ENCODE measurements around the gene MTNR1B.

Gene MTNR1B

GRCh38 chr11:92969634-92970347, at the start of gene MTNR1B:
MTNR1B (plus strand) TSS chr11:92969651; CDS start chr11:92969726, 75 bp downstream.
- Histone ChIP-seq H3K27me3 (ENCODE audit: control insufficient read depth in 1 of 2, insufficient read depth in 2 of 2, low read length in 2 of 2) (peaks cover 3 to 16% of the 10 kb centered on the region in 2 donors), H3K4me3 (ENCODE audit: low read depth in 1 of 2, low read length in 2 of 2) (no peak within 1 kb of the TSS), H3K36me3 (ENCODE audit: control insufficient read depth in 1 of 2, insufficient read depth in 2 of 2, low read length in 2 of 2) (no peaks in the 10 kb centered on the region), H3K4me1 (ENCODE audit: control insufficient read depth in 1 of 2, insufficient read depth in 2 of 2, low read length in 2 of 2) (no peaks in the 10 kb centered on the region), H3K27ac (ENCODE audit: low read depth, low read length) (no peak within 1 kb of the TSS), H3K9me3 (ENCODE audit: control insufficient read depth in 1 of 2, low read length in 2 of 2) (no peaks in the 10 kb centered on the region), H3K9ac (ENCODE audit: low read depth in 1 of 2, low read length in 2 of 2) (no peak within 1 kb of the TSS)

GRCh38 chr11:92920331-92920730, 49.1 kb upstream of the MTNR1B start:
- Histone ChIP-seq H3K9me3 (ENCODE audit: control insufficient read depth in 1 of 2, low read length in 2 of 2) (no peaks in the 10 kb centered on the region), H3K9ac (ENCODE audit: low read depth in 1 of 2, low read length in 2 of 2) (no peak overlapping the region), H3K27ac (ENCODE audit: low read depth, low read length) (no peak overlapping the region)

GRCh38 chr11:92922731-92923130, 46.7 kb upstream of the MTNR1B start:
- no peak overlapping the region for H3K9ac ChIP-seq (ENCODE audit: low read depth in 1 of 2, low read length in 2 of 2)
- H3K36me3 ChIP-seq (ENCODE audit: control insufficient read depth in 1 of 2, insufficient read depth in 2 of 2, low read length in 2 of 2): no peaks in the 10 kb centered on the region
- no peaks in the 10 kb centered on the region for H3K9me3 ChIP-seq (ENCODE audit: control insufficient read depth in 1 of 2, low read length in 2 of 2)
- H3K27ac ChIP-seq (ENCODE audit: low read depth, low read length): no peak overlapping the region
- no peaks in the 10 kb centered on the region for H3K27me3 ChIP-seq (ENCODE audit: control insufficient read depth in 1 of 2, insufficient read depth in 2 of 2, low read length in 2 of 2)
- no peak overlapping the region for H3K4me3 ChIP-seq (ENCODE audit: low read depth in 1 of 2, low read length in 2 of 2)
- H3K4me1 ChIP-seq (ENCODE audit: control insufficient read depth in 1 of 2, insufficient read depth in 2 of 2, low read length in 2 of 2): no peaks in the 10 kb centered on the region

More at GRCh38 chr11:92920331-92920730, 49.1 kb upstream of the MTNR1B start:
- H3K4me1 ChIP-seq (ENCODE audit: control insufficient read depth in 1 of 2, insufficient read depth in 2 of 2, low read length in 2 of 2): no peaks in the 10 kb centered on the region
- no peaks in the 10 kb centered on the region for H3K27me3 ChIP-seq (ENCODE audit: control insufficient read depth in 1 of 2, insufficient read depth in 2 of 2, low read length in 2 of 2)
- H3K4me3 ChIP-seq (ENCODE audit: low read depth in 1 of 2, low read length in 2 of 2): no peak overlapping the region
- no peaks in the 10 kb centered on the region for H3K36me3 ChIP-seq (ENCODE audit: control insufficient read depth in 1 of 2, insufficient read depth in 2 of 2, low read length in 2 of 2)

GRCh38 chr11:92929246-92929645, 40.2 kb upstream of the MTNR1B start:
- Histone ChIP-seq H3K4me1 (ENCODE audit: control insufficient read depth in 1 of 2, insufficient read depth in 2 of 2, low read length in 2 of 2) (no peaks in the 10 kb centered on the region), H3K9ac (ENCODE audit: low read depth in 1 of 2, low read length in 2 of 2) (no peak overlapping the region), H3K27me3 (ENCODE audit: control insufficient read depth in 1 of 2, insufficient read depth in 2 of 2, low read length in 2 of 2) (no peaks in the 10 kb centered on the region), H3K4me3 (ENCODE audit: low read depth in 1 of 2, low read length in 2 of 2) (no peak overlapping the region), H3K27ac (ENCODE audit: low read depth, low read length) (no peak overlapping the region), H3K36me3 (ENCODE audit: control insufficient read depth in 1 of 2, insufficient read depth in 2 of 2, low read length in 2 of 2) (no peaks in the 10 kb centered on the region), H3K9me3 (ENCODE audit: control insufficient read depth in 1 of 2, low read length in 2 of 2) (no peaks in the 10 kb centered on the region)

- Histone ChIP-seq H3K36me3 (ENCODE audit: control insufficient read depth in 1 of 2, insufficient read depth in 2 of 2, low read length in 2 of 2) (no peaks in the 10 kb centered on the region), H3K27ac (ENCODE audit: low read depth, low read length) (no peak overlapping the region), H3K9me3 (ENCODE audit: control insufficient read depth in 1 of 2, low read length in 2 of 2) (no peaks in the 10 kb centered on the region), H3K9ac (ENCODE audit: low read depth in 1 of 2, low read length in 2 of 2) (no peak overlapping the region), H3K4me3 (ENCODE audit: low read depth in 1 of 2, low read length in 2 of 2) (no peak overlapping the region), H3K4me1 (ENCODE audit: control insufficient read depth in 1 of 2, insufficient read depth in 2 of 2, low read length in 2 of 2) (no peaks in the 10 kb centered on the region), H3K27me3 (ENCODE audit: control insufficient read depth in 1 of 2, insufficient read depth in 2 of 2, low read length in 2 of 2) (no peaks in the 10 kb centered on the region)
These were observed 39.8 kb upstream of the MTNR1B start for GRCh38 chr11:92929653-92930052.

- H3K36me3 ChIP-seq (ENCODE audit: control insufficient read depth in 1 of 2, insufficient read depth in 2 of 2, low read length in 2 of 2): no peaks in the 10 kb centered on the region
- no peak overlapping the region for H3K9ac ChIP-seq (ENCODE audit: low read depth in 1 of 2, low read length in 2 of 2)
- H3K4me1 ChIP-seq (ENCODE audit: control insufficient read depth in 1 of 2, insufficient read depth in 2 of 2, low read length in 2 of 2): no peaks in the 10 kb centered on the region
- no peak overlapping the region for H3K4me3 ChIP-seq (ENCODE audit: low read depth in 1 of 2, low read length in 2 of 2)
- no peaks in the 10 kb centered on the region for H3K9me3 ChIP-seq (ENCODE audit: control insufficient read depth in 1 of 2, low read length in 2 of 2)
- no peak overlapping the region for H3K27ac ChIP-seq (ENCODE audit: low read depth, low read length)
- H3K27me3 ChIP-seq (ENCODE audit: control insufficient read depth in 1 of 2, insufficient read depth in 2 of 2, low read length in 2 of 2): no peaks in the 10 kb centered on the region
These were observed 37.6 kb upstream of the MTNR1B start for GRCh38 chr11:92931746-92932422.

- no peaks in the 10 kb centered on the region for H3K27me3 ChIP-seq (ENCODE audit: control insufficient read depth in 1 of 2, insufficient read depth in 2 of 2, low read length in 2 of 2)
- H3K4me1 ChIP-seq (ENCODE audit: control insufficient read depth in 1 of 2, insufficient read depth in 2 of 2, low read length in 2 of 2): no peaks in the 10 kb centered on the region
- no peaks in the 10 kb centered on the region for H3K9me3 ChIP-seq (ENCODE audit: control insufficient read depth in 1 of 2, low read length in 2 of 2)
- no peak overlapping the region for H3K9ac ChIP-seq (ENCODE audit: low read depth in 1 of 2, low read length in 2 of 2)
- no peak overlapping the region for H3K4me3 ChIP-seq (ENCODE audit: low read depth in 1 of 2, low read length in 2 of 2)
- H3K27ac ChIP-seq (ENCODE audit: low read depth, low read length): no peak overlapping the region
- no peaks in the 10 kb centered on the region for H3K36me3 ChIP-seq (ENCODE audit: control insufficient read depth in 1 of 2, insufficient read depth in 2 of 2, low read length in 2 of 2)
These were observed 30.1 kb upstream of the MTNR1B start for GRCh38 chr11:92939305-92939704.

GRCh38 chr11:92941676-92942571, 27.5 kb upstream of the MTNR1B start:
- Histone ChIP-seq H3K27me3 (ENCODE audit: control insufficient read depth in 1 of 2, insufficient read depth in 2 of 2, low read length in 2 of 2) (no peaks in the 10 kb centered on the region), H3K4me3 (ENCODE audit: low read depth in 1 of 2, low read length in 2 of 2) (no peak overlapping the region), H3K9ac (ENCODE audit: low read depth in 1 of 2, low read length in 2 of 2) (no peak overlapping the region), H3K36me3 (ENCODE audit: control insufficient read depth in 1 of 2, insufficient read depth in 2 of 2, low read length in 2 of 2) (no peaks in the 10 kb centered on the region), H3K27ac (ENCODE audit: low read depth, low read length) (no peak overlapping the region), H3K9me3 (ENCODE audit: control insufficient read depth in 1 of 2, low read length in 2 of 2) (no peaks in the 10 kb centered on the region), H3K4me1 (ENCODE audit: control insufficient read depth in 1 of 2, insufficient read depth in 2 of 2, low read length in 2 of 2) (no peaks in the 10 kb centered on the region)

- H3K27me3 ChIP-seq (ENCODE audit: control insufficient read depth in 1 of 2, insufficient read depth in 2 of 2, low read length in 2 of 2): no peaks in the 10 kb centered on the region
- H3K9me3 ChIP-seq (ENCODE audit: control insufficient read depth in 1 of 2, low read length in 2 of 2): peaks cover 0 to 4% of the 10 kb centered on the region in 2 donors
- no peak overlapping the region for H3K9ac ChIP-seq (ENCODE audit: low read depth in 1 of 2, low read length in 2 of 2)
- H3K4me1 ChIP-seq (ENCODE audit: control insufficient read depth in 1 of 2, insufficient read depth in 2 of 2, low read length in 2 of 2): no peaks in the 10 kb centered on the region
- H3K4me3 ChIP-seq (ENCODE audit: low read depth in 1 of 2, low read length in 2 of 2): no peak overlapping the region
- no peak overlapping the region for H3K27ac ChIP-seq (ENCODE audit: low read depth, low read length)
- H3K36me3 ChIP-seq (ENCODE audit: control insufficient read depth in 1 of 2, insufficient read depth in 2 of 2, low read length in 2 of 2): no peaks in the 10 kb centered on the region
These were observed 22.7 kb upstream of the MTNR1B start for GRCh38 chr11:92946707-92947106.

GRCh38 chr11:92948116-92948515, 21.3 kb upstream of the MTNR1B start:
- H3K9ac ChIP-seq (ENCODE audit: low read depth in 1 of 2, low read length in 2 of 2): no peak overlapping the region
- H3K4me3 ChIP-seq (ENCODE audit: low read depth in 1 of 2, low read length in 2 of 2): no peak overlapping the region
- H3K27me3 ChIP-seq (ENCODE audit: control insufficient read depth in 1 of 2, insufficient read depth in 2 of 2, low read length in 2 of 2): no peaks in the 10 kb centered on the region
- peaks cover 0 to 4% of the 10 kb centered on the region in 2 donors for H3K9me3 ChIP-seq (ENCODE audit: control insufficient read depth in 1 of 2, low read length in 2 of 2)
- H3K36me3 ChIP-seq (ENCODE audit: control insufficient read depth in 1 of 2, insufficient read depth in 2 of 2, low read length in 2 of 2): no peaks in the 10 kb centered on the region
- no peak overlapping the region for H3K27ac ChIP-seq (ENCODE audit: low read depth, low read length)
- no peaks in the 10 kb centered on the region for H3K4me1 ChIP-seq (ENCODE audit: control insufficient read depth in 1 of 2, insufficient read depth in 2 of 2, low read length in 2 of 2)

Data from duodenal mucosa (tissue), 2 donors.